Lower lobe of right lung (tissue), 2 donors: ENCODE data around the gene ENGASE. TPM values are rescaled to one million over a fixed set of nuclear protein-coding genes. Genes with fewer than 3 reads are reported as not detected.

Experiments
- ATAC-seq, 2 donors: fragments of 200-7000 bp; cut with Tn5 transposase; one replicate each; pipeline ENCODE4 v1.9.1; 2020 to 2022; ENCODE audit warnings: mild to moderate bottlenecking in 2 of 2, moderate library complexity in 2 of 2
- DNase-seq: peaks from one replicate; pipeline ENCODE4 v3.0.0-alpha.2; 2020
- H3K27ac ChIP-seq: fragments of 200-600 bp; one replicate; pipeline ENCODE4 v1.8.0; 2022
- H3K27me3 ChIP-seq: fragments of 200-600 bp; one replicate; pipeline ENCODE4 v1.8.0; 2022; ENCODE audit warnings: low read depth
- H3K36me3 ChIP-seq: fragments of 200-600 bp; one replicate; pipeline ENCODE4 v1.8.0; 2022; ENCODE audit warnings: mild to moderate bottlenecking
- H3K4me1 ChIP-seq: fragments of 200-600 bp; one replicate; pipeline ENCODE4 v1.8.0; 2022
- H3K4me3 ChIP-seq: fragments of 200-600 bp; one replicate; pipeline ENCODE4 v1.8.0; 2022; ENCODE audit warnings: mild to moderate bottlenecking
- H3K9me3 ChIP-seq: fragments of 200-600 bp; one replicate; pipeline ENCODE4 v1.8.0; 2022
- intact Hi-C: fragments of 100-400 bp; cut with DNase I; formaldehyde crosslinking; loops from one replicate; pipeline ENCODE4 v1.11.0; 2022
- total RNA-seq: library from RNA; stranded (reverse); fragmentation: NEBNext Ultra II Directional; extraction: Animal tissue kit (Norgen Biotek cat#: 25700); gene quantifications from one replicate; pipeline ENCODE4 v1.2.1, GENCODE V29; 2021
- TF ChIP-seq, protein P1 (sequence below): fragments of 200-600 bp; IDR thresholded peaks from one replicate; pipeline ENCODE4 v1.8.0; 2022; ENCODE audit warnings: antibody characterized with exemption, mild to moderate bottlenecking
- donor health status: DM: no; HTN: yes; CAD: no; lungs with severe emphysema.

The ENGASE gene
- total RNA-seq, 1 donor from 2014 or later, result 56.4 TPM

DNA sequence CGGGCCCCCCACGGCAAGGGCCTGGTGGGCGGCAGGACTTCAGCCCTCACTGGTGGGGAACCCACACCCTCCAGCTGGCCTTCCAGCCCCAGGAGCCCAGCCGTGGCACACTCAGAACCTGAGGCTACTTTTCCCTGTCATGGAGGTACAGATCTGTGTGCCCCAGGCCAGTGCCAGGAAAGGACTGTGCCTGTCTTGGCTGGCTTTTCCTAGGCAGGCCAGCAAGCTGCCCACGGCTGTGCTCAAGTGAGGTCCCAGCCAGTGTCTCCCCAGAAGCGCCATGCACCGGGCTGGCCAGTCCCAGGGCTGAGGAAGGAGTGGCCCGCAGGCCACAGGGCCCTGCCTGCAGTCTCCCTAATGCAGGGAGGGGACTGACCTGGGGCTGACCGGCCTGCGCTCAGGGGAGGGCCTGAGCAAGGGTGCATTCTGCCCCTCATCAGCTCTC is 16.6 kb downstream of the ENGASE start:
- Histone ChIP-seq H3K27me3 (peaks cover 48% of the 10 kb centered on the region), H3K27ac (no peak overlapping the region), H3K36me3 (peaks cover 10% of the 10 kb centered on the region), H3K9me3 (no peaks in the 10 kb centered on the region), H3K4me3 (no peak overlapping the region), H3K4me1 (no peaks in the 10 kb centered on the region)
- TF ChIP-seq, protein P1, sequence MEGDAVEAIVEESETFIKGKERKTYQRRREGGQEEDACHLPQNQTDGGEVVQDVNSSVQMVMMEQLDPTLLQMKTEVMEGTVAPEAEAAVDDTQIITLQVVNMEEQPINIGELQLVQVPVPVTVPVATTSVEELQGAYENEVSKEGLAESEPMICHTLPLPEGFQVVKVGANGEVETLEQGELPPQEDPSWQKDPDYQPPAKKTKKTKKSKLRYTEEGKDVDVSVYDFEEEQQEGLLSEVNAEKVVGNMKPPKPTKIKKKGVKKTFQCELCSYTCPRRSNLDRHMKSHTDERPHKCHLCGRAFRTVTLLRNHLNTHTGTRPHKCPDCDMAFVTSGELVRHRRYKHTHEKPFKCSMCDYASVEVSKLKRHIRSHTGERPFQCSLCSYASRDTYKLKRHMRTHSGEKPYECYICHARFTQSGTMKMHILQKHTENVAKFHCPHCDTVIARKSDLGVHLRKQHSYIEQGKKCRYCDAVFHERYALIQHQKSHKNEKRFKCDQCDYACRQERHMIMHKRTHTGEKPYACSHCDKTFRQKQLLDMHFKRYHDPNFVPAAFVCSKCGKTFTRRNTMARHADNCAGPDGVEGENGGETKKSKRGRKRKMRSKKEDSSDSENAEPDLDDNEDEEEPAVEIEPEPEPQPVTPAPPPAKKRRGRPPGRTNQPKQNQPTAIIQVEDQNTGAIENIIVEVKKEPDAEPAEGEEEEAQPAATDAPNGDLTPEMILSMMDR, result no peak
- DNase-seq, result no peak
- intact Hi-C loops, result no loop called here
- no peak for ATAC-seq

DNA sequence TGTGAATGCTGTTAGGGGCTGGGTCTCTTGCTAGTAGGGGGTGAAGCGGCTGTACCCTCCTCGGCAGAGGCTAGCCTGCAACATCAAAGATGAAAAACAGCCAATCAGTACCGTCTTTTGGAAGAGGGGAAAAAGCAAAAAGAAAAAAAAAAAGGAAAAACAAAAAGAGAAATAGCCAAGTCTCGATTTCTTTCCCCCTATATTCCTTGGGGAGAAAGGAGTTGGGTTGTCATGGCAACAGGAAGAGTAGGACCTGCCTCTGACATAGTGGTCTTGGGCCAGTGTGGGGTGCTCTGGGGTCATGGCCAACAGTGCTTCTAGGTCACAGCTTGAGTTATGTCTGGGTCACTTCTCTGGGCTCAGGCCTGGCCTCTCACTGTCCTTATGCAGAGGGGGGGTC is 17.9 kb downstream of the ENGASE start:
- Histone ChIP-seq H3K4me1 (no peaks in the 10 kb centered on the region), H3K36me3 (no peaks in the 10 kb centered on the region), H3K27ac (no peak overlapping the region), H3K4me3 (no peak overlapping the region), H3K27me3 (peaks cover 61% of the 10 kb centered on the region), H3K9me3 (no peaks in the 10 kb centered on the region)
- TF ChIP-seq, protein P1, result no peak
- ATAC-seq, result no peak
- no peak for DNase-seq
- intact Hi-C loops, result no loop called here

DNA sequence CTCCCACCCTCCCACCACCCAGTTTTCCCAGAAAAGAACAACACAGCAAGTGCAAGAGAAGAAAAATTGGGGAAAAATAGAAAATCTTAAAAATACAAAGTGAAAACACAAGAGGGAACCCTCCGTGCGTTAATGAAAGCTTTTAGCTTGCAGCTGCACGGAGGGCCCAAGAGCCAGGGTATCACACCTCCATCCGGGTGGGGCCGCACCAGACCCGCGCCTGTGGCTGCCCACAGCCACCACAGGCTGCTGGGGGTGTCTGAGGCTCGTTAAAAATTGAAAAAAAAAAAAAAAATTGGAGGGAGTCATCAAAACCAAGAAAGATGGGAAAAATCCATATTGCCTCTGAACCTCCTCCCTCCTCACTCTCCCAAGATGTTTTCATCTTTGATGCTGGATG is 18.6 kb downstream of the ENGASE start:
- DNase-seq, result no peak
- Histone ChIP-seq H3K4me1 (no peaks in the 10 kb centered on the region), H3K27ac (no peak overlapping the region), H3K27me3 (peaks cover 68% of the 10 kb centered on the region), H3K36me3 (no peaks in the 10 kb centered on the region), H3K4me3 (no peak overlapping the region), H3K9me3 (no peaks in the 10 kb centered on the region)
- TF ChIP-seq, protein P1, result no peak
- intact Hi-C loops, result no loop called here
- ATAC-seq, result no peak

DNA sequence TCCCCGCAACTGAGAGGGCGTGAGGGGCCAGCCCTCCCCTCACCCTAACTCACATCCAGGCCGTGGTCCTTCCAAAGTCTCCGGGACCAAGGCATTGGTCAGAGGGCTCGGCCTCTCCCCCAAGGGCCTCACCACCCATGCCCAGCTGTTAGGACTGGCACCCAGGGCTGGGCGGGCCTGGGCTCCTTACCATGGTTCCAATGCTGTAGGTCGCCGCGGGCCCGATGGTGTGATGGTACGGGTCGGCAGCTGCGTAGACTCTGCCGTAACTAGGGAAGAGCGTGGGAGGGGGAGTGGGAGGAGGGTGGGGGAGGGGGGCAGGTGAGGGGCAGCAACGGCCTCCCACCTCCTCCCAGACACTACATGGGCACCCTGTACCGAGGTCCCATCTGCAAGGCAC is 19.6 kb downstream of the ENGASE start:
- H3K27ac ChIP-seq, result no peak overlapping the region

DNA sequence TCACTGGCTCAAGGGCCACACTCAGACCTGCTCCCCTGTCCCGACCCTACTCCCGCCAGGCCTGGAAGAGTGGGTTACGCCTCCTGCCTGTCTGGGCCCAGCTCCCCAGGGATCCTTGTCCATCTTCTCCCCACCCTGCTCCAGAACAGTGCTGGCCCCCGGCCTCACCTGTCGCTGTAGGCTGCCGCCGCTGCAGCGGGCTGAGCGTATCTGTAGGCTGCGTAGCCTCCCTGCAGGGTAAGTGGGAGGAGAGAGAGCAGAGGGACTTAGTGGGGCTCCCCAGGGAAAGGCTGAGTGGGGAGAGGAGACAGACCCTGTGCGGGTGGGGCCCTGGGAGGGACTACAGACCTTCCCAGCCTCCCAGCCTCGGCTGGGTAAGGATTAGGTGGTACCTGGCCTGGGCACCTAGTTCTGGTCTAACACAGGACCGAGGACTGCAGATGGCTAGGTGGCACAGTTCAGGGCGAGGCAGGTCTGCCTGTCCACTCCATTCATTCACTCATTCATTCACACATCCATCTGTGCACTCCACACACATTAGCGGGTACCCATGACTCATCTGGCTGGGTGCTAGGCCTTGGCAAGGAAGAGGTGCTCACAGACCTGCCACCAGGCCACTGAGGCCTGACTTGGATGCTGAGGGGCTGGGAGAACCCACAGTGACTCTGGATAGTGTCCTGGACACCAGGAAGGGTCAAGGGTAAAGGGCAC is 20.9 kb downstream of the ENGASE start:
- Histone ChIP-seq H3K4me3 (no peak overlapping the region), H3K27me3 (peaks cover 89% of the 10 kb centered on the region), H3K27ac (no peak overlapping the region), H3K9me3 (no peaks in the 10 kb centered on the region), H3K4me1 (no peaks in the 10 kb centered on the region), H3K36me3 (no peaks in the 10 kb centered on the region)
- DNase-seq, result no peak
- no peak for ATAC-seq
- intact Hi-C loops, result no loop called here
- TF ChIP-seq, protein P1, result no peak

More for the DNA sequence above, 19.6 kb downstream of the ENGASE start:
- DNase-seq (no peak), ATAC-seq (no peak)
- intact Hi-C loops, result no loop called here
- Histone ChIP-seq H3K36me3 (no peaks in the 10 kb centered on the region), H3K9me3 (no peaks in the 10 kb centered on the region), H3K4me1 (no peaks in the 10 kb centered on the region), H3K4me3 (no peak overlapping the region), H3K27me3 (peaks cover 78% of the 10 kb centered on the region)
- TF ChIP-seq, protein P1, result no peak
